CD4-positive, alpha-beta T cell treated with Interleukin-6 at 100 ng/mL for 8 hours (primary cell): Measurements from ENCODE around the gene PRDM16.
"Not testable (repeated sequence)": the region's sequence is repeated elsewhere in the genome, so short reads cannot be mapped to it uniquely, and the experiment has no call there.

Experiments
- DNase-seq: peaks from one replicate; pipeline ENCODE4 v3.0.0-alpha.2; 2020; ENCODE audit warnings: mixed read lengths, low spot score

PRDM16 gene

DNA sequence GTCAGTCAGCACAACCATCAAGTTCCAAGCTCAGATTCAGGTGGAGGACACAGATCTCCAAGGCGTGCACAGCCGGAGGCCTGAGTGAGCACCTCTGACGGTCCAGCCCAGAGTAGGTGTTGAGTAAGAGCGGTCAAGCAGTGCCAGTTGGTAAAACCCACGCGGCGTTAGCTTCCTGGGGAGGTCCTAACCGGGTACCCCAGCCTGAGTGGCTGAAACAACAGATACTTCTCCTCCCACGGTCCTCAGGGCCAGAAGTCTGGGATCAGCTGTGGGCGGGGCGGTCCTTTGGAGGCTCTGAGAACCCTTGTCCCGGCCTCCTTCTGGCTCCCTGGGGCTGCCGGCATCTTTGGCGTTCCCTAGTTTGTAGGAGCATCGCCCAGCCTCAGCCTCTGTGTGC is 94.4 kb downstream of the PRDM16 start:
- no peak for DNase-seq

DNA sequence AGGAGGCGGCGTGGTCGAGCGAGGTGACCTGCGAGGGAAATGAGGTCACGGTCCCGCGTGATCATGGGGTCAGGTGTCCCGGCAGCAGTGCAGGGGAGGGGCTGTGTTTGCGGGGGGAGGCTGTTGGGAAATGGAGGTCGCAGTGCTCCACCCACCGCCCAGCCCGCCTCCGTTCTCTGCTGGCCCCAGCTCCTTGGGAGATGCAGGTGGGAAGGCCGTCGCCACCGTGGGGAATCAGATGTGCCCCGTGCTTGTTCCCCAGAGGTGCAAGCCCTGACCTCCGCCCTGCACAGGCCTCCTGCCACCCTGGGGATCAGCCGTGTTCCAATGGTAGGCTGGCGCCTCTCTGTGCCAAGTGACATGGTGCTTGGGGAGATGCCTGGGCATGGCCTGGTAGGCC is 95.7 kb downstream of the PRDM16 start:
- DNase-seq, result no peak

DNA sequence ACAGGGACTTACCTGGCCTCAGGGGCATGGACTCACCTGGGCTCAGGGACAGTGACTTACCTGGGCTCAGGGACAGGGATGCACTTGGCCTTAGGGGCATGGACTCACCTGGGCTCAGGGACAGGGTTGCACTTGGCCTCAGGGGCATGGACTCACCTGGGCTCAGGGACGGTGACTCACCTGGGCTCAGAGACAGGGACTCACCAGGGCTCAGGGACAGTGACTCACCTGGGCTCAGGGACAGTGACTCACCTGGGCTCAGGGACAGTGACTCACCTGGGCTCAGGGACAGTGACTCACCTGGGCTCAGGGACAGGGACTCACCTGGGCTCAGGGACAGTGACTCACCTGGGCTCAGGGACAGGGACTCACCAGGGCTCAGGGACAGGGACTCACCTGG is 96.2 kb downstream of the PRDM16 start:
- DNase-seq, result not testable (repeated sequence)

- DNase-seq, result no peak
Observed at GRCh38 chr1:3166206-3166918, 97.4 kb downstream of the PRDM16 start.

GRCh38 chr1:3167255-3167654 is 98.3 kb downstream of the PRDM16 start:
- DNase-seq, result no peak

GRCh38 chr1:3168678-3169077 is 99.7 kb downstream of the PRDM16 start:
- DNase-seq, result no peak

GRCh38 chr1:3169665-3170356 is 100.8 kb downstream of the PRDM16 start:
- DNase-seq, result no peak

DNA sequence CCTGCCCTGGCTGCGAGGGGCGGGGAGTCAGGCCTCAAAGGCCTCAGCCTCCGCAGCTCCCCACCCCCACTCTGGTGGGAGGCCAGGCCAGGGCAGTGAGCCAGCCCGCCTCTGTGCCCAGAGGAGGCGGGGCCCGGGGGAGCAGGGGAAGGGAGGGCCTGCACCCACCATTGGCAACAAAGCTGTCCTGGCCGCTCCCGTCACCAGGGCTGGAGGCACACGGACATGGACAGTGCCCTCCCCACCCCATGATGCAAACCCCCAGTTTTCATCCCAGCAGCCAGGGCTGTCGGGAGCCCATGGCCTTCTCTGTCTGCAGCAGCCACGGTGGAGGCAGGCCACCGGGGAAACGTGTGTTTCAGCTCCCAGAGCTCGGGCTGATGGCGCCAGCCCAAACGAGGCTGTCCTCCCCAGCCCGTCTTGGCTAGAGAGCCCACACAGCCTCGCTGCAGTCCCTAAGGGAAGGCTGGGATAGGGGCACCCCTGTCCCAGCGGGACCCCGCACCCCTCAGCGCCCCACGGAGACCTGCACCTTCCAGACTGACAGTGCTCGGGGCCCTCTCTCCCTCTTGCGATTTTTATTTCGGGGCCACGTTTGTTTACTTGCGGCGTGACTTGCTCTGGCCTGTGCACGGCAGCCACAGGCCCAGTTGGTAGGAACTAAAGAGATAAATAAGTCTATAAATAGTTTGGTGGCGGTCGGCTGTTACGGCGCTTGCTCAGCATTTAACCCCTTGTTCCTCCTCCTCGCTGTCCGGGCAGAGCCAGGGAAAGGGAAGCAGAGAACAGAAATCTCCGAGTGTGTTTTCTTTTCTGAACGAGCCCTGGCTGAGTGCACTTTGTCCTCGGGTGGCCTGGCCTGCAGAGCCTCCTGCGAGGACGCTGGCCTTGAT is 101.8 kb downstream of the PRDM16 start:
- no peak for DNase-seq

DNA sequence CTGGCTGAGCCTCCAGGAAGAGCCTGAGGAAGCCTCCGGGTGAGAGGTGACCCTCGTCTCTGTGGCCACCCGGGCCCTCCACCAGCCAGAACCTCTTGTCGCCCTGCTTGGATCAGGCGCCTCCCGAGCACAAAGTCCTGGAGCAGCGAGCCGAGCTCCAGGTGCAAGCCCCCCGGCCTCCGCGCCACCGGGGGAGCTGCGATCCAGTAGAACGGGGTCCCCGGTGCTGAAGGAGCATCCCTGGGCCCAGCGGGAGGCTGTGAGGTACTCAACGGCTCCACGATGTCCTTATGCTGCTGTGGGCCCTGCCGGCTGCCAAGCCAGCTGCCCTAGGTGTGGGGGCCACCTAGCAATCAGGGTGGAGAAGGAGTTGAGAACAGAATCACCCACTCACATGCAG is 102.8 kb downstream of the PRDM16 start:
- DNase-seq, result no peak

GRCh38 chr1:3172431-3173380 is 103.7 kb downstream of the PRDM16 start:
- DNase-seq, result no peak

DNA sequence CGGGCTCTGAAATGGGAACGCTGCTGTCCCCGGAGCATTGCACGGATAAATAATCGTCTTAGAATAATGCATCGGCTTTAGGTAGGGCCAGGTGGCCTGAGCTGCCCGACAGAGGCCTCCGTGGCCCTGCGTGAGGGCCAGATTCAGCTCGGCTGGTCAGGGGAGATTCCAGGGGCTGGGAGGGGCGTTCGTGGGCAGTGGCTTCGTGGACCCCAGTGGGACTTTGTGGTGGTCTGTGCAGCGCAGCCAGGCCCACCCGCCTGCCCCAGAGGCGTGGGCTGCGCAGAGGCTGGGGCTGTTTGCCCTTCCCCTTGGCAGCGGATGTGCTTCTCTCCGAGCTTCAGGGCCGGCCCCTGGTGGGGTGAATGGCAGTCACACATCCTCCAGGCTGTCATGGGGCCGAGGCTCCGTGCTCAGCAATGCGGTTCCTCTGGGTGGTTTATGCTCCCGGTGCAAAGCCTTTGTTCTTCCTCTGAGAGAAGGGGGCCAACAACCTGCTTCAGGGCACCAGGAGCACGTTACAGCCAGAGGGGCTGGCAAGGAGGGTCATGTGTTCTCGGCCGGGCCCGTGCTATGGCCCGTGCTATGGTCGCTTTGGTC is 104.5 kb downstream of the PRDM16 start:
- DNase-seq, result no peak

DNA sequence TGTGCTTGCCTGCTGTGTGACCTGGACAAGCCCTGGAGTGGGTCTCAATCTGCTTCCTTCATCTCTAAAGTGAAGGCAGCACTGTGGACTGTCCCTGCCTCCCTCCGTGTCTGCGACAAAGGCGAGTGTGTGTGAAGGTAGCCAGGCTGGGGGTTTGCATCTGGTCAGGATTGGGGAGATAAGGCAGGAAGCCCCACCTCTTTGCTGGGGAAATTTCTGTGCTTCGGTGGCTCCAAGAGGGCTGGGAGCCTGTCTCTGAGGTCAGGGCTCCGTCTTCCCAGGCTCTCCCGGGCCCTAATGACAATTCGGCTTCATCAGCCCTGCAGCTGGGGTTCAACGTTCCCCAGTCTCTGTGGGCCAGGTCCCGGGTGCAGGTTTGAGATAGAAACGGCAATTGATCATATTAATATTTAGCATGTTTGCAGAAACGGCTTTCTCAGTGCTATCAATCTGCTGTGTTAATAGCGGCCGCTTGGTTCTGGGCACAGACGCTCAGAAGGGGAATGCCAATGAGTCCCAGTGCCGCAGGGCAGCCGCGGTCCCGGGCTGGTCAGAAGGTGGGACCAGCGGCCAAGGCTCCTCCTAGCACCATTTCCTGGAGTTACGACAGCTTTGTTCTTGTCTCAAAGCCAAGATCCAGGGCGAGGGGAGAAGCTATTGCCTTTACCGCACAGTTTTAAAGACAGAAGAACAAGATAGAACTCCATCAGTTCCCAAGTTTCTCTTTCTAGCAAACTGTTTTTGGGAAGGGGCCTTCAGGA is 105.7 kb downstream of the PRDM16 start:
- DNase-seq, result no peak

DNA sequence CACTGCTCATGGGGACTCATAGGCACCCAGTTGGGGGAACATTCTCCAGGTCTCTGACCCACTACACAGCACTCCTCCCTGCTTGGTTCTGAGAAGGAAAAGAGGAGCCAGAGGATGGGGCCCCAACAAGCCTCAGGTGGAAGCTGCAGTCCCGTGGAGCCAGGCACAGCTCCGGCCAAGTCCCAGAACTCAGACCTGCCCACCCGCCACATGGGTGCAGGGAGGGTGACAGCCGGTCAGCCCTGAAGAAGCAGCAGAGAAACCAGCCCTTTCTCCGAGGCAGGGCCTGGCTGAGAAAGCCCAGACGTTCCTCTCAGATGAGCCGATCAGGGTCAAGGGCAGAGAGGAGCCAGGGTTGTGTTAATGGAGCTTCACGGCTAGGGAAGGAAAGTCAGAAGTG is 106.5 kb downstream of the PRDM16 start:
- no peak for DNase-seq

GRCh38 chr1:3176028-3176427 is 107.0 kb downstream of the PRDM16 start:
- DNase-seq, result no peak

- DNase-seq, result no peak
Observed at GRCh38 chr1:3176820-3177219, 107.8 kb downstream of the PRDM16 start.

- no peak for DNase-seq
Observed at GRCh38 chr1:3178279-3178678, 109.3 kb downstream of the PRDM16 start.

DNA sequence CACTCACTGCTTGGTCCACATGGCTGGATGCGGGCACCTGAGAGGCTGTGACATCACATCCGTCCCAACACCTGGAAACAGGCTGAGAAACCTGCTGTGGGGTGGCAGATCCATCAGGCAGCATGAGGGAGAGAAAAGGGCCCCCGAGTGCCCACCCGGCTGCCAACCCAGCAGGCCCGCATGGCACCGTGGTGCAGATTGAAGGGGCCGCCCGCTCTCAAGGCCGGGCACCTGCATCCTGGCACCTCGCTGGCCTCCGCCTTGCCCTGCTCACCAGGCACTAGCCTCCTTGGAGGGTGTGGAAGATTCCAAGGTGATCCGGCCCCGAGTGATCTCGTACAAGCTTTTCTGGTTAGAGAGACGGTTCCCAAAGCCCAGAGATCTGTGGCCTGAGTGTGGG is 110.5 kb downstream of the PRDM16 start:
- DNase-seq, result no peak

DNA sequence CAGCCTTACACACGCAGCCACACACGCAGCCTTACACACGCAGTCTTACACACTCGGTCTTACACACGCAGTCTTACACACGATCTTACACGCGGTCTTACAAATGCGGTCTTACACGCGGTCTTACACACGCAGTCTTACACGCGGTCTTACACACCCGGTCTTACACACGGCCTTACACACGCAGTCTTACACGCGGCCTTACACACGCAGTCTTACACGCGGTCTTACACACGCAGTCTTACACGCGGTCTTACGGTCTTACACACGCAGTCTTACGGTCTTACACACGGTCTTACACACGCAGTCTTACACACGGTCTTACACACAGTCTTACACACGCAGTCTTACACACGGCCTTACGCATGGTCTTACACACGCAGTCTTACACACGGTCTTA is 111.9 kb downstream of the PRDM16 start:
- DNase-seq, result no peak

DNA sequence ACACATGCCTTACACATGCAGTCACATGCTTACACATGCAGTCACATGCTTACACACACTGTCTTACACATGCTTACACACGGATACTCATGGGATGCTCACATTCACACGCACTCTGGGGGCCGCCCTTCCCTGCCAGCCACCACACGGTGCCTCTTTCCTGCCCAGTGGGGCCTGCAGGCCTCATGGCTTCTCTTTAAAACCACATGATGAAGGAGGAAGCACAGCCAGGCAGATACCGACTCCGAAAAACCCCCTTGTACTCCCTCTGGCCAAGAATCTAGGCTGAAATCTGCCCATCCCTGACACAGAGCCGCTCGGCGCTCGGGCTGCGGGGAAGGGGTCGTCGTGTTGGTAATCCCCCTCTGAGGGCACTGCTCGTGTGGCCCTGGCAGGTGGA is 113.0 kb downstream of the PRDM16 start:
- no peak for DNase-seq

- DNase-seq, result no peak
Observed at GRCh38 chr1:3183411-3183810, 114.4 kb downstream of the PRDM16 start.

DNA sequence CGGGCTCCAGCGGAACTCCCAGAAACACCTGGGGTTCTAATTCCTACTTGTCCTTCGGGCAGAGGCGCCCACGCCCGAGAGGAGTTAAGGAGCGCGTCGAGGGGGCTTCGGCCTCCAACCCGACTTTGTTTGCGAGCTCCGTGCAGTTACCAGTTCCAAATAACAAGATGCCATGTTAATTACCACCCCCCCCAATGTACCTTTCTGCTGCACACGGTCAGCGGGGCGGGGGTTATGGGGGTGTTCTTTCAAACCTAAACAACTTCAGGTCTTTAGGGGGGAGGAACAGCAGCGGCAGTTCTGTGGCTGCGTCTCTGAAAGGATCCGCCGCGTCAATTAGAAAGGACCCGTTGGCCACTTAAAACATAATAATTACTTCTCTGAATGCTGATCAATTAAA is 114.8 kb downstream of the PRDM16 start:
- DNase-seq, result no peak
